SH-SY5Y (cell line): ENCODE results near the gene MAPK14.

Source experiments
- GATA2 ChIP-seq: IDR thresholded peaks from 2 replicates; pipeline ENCODE4 v1.6.1; 2011; ENCODE audit warnings: mild to moderate bottlenecking, low read depth, low read length
- GATA3 ChIP-seq: IDR thresholded peaks from 2 replicates; pipeline ENCODE4 v1.6.1; 2011; ENCODE audit warnings: low read depth, mild to moderate bottlenecking, low read length, moderate library complexity

DNA sequence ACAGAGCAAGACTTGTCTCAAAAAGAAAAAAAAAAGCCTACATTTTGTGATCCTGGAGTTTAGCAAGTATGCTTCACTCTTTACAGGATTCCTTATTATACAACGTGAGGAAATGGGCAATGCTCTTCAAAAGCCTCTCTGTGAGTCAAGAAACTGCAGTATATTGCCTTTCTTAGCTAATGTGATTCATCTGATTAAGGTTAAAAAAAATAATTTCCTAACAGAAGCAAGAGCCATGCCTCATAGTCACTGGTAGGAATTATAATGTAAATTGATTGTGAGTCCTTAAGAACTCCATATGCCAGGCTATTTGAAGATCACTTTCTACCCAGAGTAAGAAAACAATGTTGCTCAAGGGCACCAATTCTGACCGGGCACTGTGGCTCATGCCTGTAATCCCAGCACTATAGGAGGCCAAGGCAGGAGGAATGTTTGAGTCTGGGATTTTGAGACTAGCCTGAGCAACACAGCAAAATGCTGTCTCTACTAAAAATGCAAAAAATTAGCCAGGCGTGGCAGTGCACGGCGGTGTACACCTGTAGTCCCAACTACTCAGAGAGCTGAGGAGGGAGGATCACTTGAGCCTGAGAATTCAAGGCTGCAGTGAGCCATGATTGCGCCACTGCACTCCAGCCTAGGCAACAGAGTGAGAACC lies 46.5 kb upstream of the MAPK14 start:
- TF ChIP-seq GATA3 (no peak), GATA2 (no peak)
